Measurements from ENCODE around the gene ZNF532.
"Not testable (repeated sequence)": the region's sequence is repeated elsewhere in the genome, so short reads cannot be mapped to it uniquely, and the experiment has no call there.

The ZNF532 gene

GRCh38 chr18:58848685-58849084 lies 16.0 kb upstream of the ZNF532 start:
- Histone ChIP-seq H3K36me3 (ENCODE audit: control insufficient read depth, insufficient read depth, low read length) (no peaks in the 10 kb centered on the region), H3K4me3 (ENCODE audit: insufficient read depth, low read depth, low read length, poor library complexity, severe bottlenecking) (no peak overlapping the region), H3K27me3 (replicated peaks; ENCODE audit: control insufficient read depth, insufficient read depth, low read length, poor library complexity, severe bottlenecking) (peaks cover 18% of the 10 kb centered on the region), H3K4me1 (ENCODE audit: control insufficient read depth, insufficient read depth, low read length, poor library complexity, severe bottlenecking) (no peaks in the 10 kb centered on the region), H3K9me3 (ENCODE audit: control insufficient read depth, low read length) (no peaks in the 10 kb centered on the region), H3K27ac (ENCODE audit: insufficient read depth, low read length, poor library complexity, severe bottlenecking) (no peak overlapping the region)
- DNase-seq: no peak

DNA sequence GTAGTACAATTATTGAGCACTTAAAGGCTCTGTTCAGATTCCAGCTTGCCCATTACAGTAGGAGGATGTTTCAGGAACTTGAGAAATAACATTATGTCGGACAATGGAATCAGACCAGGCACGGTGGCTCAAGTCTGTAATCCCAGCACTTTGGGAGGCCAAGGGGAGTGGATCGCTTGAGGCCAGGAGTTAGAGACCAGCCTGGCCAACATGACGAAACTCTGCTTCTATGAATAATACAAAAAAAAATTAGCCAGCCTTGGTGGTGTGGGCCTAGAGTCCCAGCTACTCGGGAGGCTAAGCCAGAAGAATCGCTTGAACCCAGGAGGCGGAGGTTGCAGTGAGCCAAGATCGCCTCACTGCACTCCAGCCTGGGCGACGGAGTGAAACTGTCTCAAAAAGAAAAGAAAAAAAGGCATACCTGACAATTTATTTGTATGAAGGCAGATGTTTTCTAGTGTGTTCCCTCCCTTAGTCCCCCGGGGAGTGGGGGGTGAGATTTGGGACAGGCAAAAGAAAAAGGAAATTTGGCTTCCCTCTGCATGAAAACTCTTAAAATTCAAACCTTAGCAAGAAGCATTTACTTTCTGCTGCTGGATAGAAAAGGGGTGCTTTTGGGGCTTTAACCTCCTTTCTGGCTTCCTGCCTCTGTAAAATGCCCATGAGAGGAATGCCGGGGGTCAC lies 13.7 kb upstream of the ZNF532 start:
- Histone ChIP-seq H3K27ac (ENCODE audit: insufficient read depth, low read length, poor library complexity, severe bottlenecking) (no peak overlapping the region), H3K27me3 (replicated peaks; ENCODE audit: control insufficient read depth, insufficient read depth, low read length, poor library complexity, severe bottlenecking) (peaks cover 18% of the 10 kb centered on the region), H3K4me3 (ENCODE audit: insufficient read depth, low read depth, low read length, poor library complexity, severe bottlenecking) (no peak overlapping the region), H3K4me1 (ENCODE audit: control insufficient read depth, insufficient read depth, low read length, poor library complexity, severe bottlenecking) (no peaks in the 10 kb centered on the region), H3K36me3 (ENCODE audit: control insufficient read depth, insufficient read depth, low read length) (no peaks in the 10 kb centered on the region), H3K9me3 (ENCODE audit: control insufficient read depth, low read length) (no peaks in the 10 kb centered on the region)
- no peak for DNase-seq

GRCh38 chr18:58851856-58852255 lies 12.8 kb upstream of the ZNF532 start:
- no peak for DNase-seq
- H3K4me1 ChIP-seq (ENCODE audit: control insufficient read depth, insufficient read depth, low read length, poor library complexity, severe bottlenecking): no peaks in the 10 kb centered on the region
- H3K36me3 ChIP-seq (ENCODE audit: control insufficient read depth, insufficient read depth, low read length): no peaks in the 10 kb centered on the region
- no peaks in the 10 kb centered on the region for H3K9me3 ChIP-seq (ENCODE audit: control insufficient read depth, low read length)
- no peak overlapping the region for H3K4me3 ChIP-seq (ENCODE audit: insufficient read depth, low read depth, low read length, poor library complexity, severe bottlenecking)
- peaks cover 18% of the 10 kb centered on the region for H3K27me3 ChIP-seq (replicated peaks; ENCODE audit: control insufficient read depth, insufficient read depth, low read length, poor library complexity, severe bottlenecking)
- H3K27ac ChIP-seq (ENCODE audit: insufficient read depth, low read length, poor library complexity, severe bottlenecking): no peak overlapping the region

DNA sequence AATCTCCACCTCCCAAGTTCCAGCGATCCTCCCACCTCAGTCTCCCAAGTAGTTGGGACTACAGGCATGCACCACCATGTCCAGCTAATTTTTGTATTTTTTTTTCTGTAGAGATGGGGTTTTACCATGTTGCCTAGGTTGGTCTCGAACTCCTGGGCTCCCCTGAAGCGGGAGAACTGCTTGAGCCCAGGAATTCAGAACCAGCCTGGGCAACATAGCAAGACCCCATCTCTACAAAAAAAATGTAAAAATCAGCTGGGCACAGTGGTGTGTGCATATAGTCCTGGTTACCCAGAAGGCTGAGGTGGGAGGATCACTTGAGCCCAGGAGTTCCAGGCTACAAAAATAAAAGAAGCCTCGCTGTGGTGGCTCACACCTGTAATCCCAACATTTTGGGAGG lies 12.0 kb upstream of the ZNF532 start:
- Histone ChIP-seq H3K9me3 (ENCODE audit: control insufficient read depth, low read length) (no peaks in the 10 kb centered on the region), H3K27ac (ENCODE audit: insufficient read depth, low read length, poor library complexity, severe bottlenecking) (no peak overlapping the region), H3K36me3 (ENCODE audit: control insufficient read depth, insufficient read depth, low read length) (no peaks in the 10 kb centered on the region), H3K27me3 (replicated peaks; ENCODE audit: control insufficient read depth, insufficient read depth, low read length, poor library complexity, severe bottlenecking) (peaks cover 12% of the 10 kb centered on the region), H3K4me1 (ENCODE audit: control insufficient read depth, insufficient read depth, low read length, poor library complexity, severe bottlenecking) (no peaks in the 10 kb centered on the region), H3K4me3 (ENCODE audit: insufficient read depth, low read depth, low read length, poor library complexity, severe bottlenecking) (no peak overlapping the region)
- DNase-seq: no peak

GRCh38 chr18:58853561-58853960 lies 11.1 kb upstream of the ZNF532 start:
- H3K4me3 ChIP-seq (ENCODE audit: insufficient read depth, low read depth, low read length, poor library complexity, severe bottlenecking): no peak overlapping the region
- no peaks in the 10 kb centered on the region for H3K36me3 ChIP-seq (ENCODE audit: control insufficient read depth, insufficient read depth, low read length)
- no peak for DNase-seq
- H3K9me3 ChIP-seq (ENCODE audit: control insufficient read depth, low read length): no peaks in the 10 kb centered on the region
- H3K4me1 ChIP-seq (ENCODE audit: control insufficient read depth, insufficient read depth, low read length, poor library complexity, severe bottlenecking): no peaks in the 10 kb centered on the region
- H3K27me3 ChIP-seq (replicated peaks; ENCODE audit: control insufficient read depth, insufficient read depth, low read length, poor library complexity, severe bottlenecking): peaks cover 4% of the 10 kb centered on the region
- no peak overlapping the region for H3K27ac ChIP-seq (ENCODE audit: insufficient read depth, low read length, poor library complexity, severe bottlenecking)

DNA sequence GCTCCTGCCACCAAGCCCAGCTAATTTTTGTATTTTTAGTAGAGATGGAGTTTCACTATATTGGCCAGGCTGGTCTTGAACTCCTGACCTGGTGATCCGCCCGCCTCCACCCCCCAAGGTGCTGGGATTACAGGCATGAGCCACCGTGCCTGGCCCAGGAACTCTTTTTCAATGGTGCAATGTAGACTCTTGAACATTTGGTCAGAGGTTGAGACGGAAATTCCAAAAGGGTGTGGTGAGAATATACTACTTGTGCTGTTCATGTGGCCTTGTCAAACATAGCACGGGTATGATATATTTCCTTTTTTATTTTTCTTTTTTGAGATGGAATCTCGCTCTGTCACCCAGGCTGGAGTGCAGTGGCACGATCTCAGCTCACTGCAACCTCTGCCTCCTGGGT lies 9.2 kb upstream of the ZNF532 start:
- H3K27me3 ChIP-seq (replicated peaks; ENCODE audit: control insufficient read depth, insufficient read depth, low read length, poor library complexity, severe bottlenecking); H3K9me3 ChIP-seq (ENCODE audit: control insufficient read depth, low read length); DNase-seq; H3K4me1 ChIP-seq (ENCODE audit: control insufficient read depth, insufficient read depth, low read length, poor library complexity, severe bottlenecking); H3K4me3 ChIP-seq (ENCODE audit: insufficient read depth, low read depth, low read length, poor library complexity, severe bottlenecking); H3K27ac ChIP-seq (ENCODE audit: insufficient read depth, low read length, poor library complexity, severe bottlenecking); H3K36me3 ChIP-seq (ENCODE audit: control insufficient read depth, insufficient read depth, low read length): not testable (repeated sequence)

DNA sequence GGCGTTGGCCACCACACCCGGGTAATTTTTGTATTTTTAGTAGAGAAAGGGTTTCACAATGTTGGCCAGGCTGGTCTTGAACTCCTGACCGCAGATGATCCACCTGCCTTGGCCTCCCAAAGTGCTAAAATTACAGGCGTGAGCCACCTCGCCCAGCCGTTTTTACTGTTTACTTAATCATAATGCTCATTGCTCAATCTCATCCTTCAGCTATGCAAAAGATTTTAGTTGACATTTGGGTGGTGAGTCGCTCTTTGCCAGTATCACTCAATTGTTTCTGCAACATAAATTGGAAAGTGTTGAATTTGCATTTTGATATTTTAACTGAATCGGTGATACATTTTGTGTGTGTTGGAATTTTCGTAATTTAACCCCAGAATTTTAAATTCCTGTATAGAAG lies 7.8 kb upstream of the ZNF532 start:
- Histone ChIP-seq H3K9me3 (ENCODE audit: control insufficient read depth, low read length) (no peaks in the 10 kb centered on the region), H3K36me3 (ENCODE audit: control insufficient read depth, insufficient read depth, low read length) (no peaks in the 10 kb centered on the region), H3K27me3 (replicated peaks; ENCODE audit: control insufficient read depth, insufficient read depth, low read length, poor library complexity, severe bottlenecking) (no peaks in the 10 kb centered on the region), H3K4me3 (ENCODE audit: insufficient read depth, low read depth, low read length, poor library complexity, severe bottlenecking) (no peak overlapping the region), H3K27ac (ENCODE audit: insufficient read depth, low read length, poor library complexity, severe bottlenecking) (no peak overlapping the region), H3K4me1 (ENCODE audit: control insufficient read depth, insufficient read depth, low read length, poor library complexity, severe bottlenecking) (no peaks in the 10 kb centered on the region)
- DNase-seq: no peak

DNA sequence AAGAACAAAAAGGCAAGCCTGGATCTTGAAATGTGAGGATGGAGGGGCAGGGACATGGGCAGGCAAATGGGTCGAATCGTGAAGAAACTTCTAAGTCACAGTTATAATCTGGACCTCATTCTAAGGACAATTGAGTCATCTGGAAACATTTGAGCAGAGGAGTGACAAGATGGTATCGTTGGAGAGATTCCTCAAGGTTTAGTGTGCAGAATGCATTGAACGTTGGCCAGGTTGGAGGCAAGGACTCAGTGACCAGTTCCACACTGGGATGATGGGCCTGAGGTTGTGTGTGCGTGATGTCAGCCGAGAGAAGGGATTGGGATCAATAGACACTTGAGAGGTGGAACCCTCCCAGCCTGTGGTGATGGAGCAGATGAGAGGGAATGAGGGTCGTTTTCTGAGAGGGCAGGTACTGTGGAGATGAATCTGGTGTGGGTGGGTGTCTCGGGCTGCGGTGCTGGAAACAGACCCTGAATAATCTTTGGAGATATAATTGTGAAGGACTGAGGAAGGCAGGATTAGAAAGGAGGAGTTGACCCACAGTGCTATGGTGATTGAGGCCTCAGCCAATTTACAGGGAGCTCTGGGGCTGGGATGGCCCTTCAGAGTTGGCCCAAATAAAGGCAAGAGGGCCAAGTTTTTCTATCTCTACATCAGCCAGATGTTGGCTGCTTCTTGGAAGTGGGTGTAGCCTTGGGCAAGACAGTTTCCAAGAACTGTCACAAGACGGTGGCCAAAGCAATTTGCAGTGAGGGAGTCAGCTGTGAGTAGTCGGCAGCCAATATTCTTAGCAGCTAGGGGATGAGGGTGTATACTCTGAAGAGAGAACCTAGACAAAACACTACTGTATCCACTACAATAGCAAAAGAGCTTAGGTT lies 5.8 kb upstream of the ZNF532 start:
- no peak for DNase-seq
- Histone ChIP-seq H3K4me3 (ENCODE audit: insufficient read depth, low read depth, low read length, poor library complexity, severe bottlenecking) (no peak overlapping the region), H3K27ac (ENCODE audit: insufficient read depth, low read length, poor library complexity, severe bottlenecking) (no peak overlapping the region), H3K27me3 (replicated peaks; ENCODE audit: control insufficient read depth, insufficient read depth, low read length, poor library complexity, severe bottlenecking) (no peaks in the 10 kb centered on the region), H3K36me3 (ENCODE audit: control insufficient read depth, insufficient read depth, low read length) (no peaks in the 10 kb centered on the region), H3K4me1 (ENCODE audit: control insufficient read depth, insufficient read depth, low read length, poor library complexity, severe bottlenecking) (no peaks in the 10 kb centered on the region), H3K9me3 (ENCODE audit: control insufficient read depth, low read length) (no peaks in the 10 kb centered on the region)

DNA sequence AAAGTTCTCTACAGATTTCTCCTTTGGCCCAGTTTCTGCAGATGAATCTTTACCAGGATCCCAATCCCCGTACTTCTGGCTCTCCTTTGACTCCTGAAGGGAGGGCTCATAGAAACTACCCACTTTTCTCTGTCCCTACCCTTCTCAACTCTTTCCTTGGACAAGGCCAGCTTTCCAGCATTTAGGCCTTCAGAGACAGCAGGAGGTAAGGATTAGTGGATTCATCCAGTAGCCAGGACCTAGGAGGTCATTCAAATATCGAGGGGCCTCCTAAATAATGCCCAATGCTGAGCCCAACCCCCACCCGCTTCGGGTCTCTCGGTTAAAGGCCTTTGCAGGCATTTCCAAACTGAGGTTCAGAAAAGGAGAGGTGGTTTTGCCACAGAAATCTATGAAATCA lies 4.8 kb upstream of the ZNF532 start:
- Histone ChIP-seq H3K9me3 (ENCODE audit: control insufficient read depth, low read length) (no peaks in the 10 kb centered on the region), H3K27me3 (replicated peaks; ENCODE audit: control insufficient read depth, insufficient read depth, low read length, poor library complexity, severe bottlenecking) (peaks cover 3% of the 10 kb centered on the region), H3K36me3 (ENCODE audit: control insufficient read depth, insufficient read depth, low read length) (no peaks in the 10 kb centered on the region), H3K4me1 (ENCODE audit: control insufficient read depth, insufficient read depth, low read length, poor library complexity, severe bottlenecking) (no peaks in the 10 kb centered on the region), H3K4me3 (ENCODE audit: insufficient read depth, low read depth, low read length, poor library complexity, severe bottlenecking) (no peak overlapping the region), H3K27ac (ENCODE audit: insufficient read depth, low read length, poor library complexity, severe bottlenecking) (no peak overlapping the region)
- DNase-seq: no peak

DNA sequence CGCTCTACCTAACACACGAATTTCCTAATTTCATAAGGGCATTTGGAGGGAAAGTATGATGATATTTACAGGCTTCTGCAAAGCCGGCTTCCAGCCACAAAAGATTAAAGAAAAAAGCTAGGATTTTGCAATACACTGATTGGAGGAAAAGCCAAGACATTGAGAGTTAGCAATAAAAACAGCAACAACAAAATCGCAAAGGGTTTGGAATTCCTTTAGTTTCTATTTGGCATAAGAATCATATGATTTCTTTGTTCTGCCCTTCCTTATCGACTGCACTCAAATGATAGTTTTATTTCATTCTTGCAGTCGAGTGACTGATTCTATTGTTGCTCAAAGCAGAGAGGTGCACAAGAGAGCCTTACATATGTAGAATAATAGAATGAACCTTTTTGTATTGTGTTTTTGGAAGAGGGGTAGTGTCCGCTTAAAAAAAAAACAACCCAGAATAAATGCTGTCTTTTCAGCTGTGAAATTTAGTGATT lies 3.9 kb upstream of the ZNF532 start:
- H3K9me3 ChIP-seq (ENCODE audit: control insufficient read depth, low read length): no peaks in the 10 kb centered on the region
- no peak overlapping the region for H3K4me3 ChIP-seq (ENCODE audit: insufficient read depth, low read depth, low read length, poor library complexity, severe bottlenecking)
- no peaks in the 10 kb centered on the region for H3K4me1 ChIP-seq (ENCODE audit: control insufficient read depth, insufficient read depth, low read length, poor library complexity, severe bottlenecking)
- no peak overlapping the region for H3K27ac ChIP-seq (ENCODE audit: insufficient read depth, low read length, poor library complexity, severe bottlenecking)
- H3K36me3 ChIP-seq (ENCODE audit: control insufficient read depth, insufficient read depth, low read length): no peaks in the 10 kb centered on the region
- DNase-seq: no peak
- H3K27me3 ChIP-seq (replicated peaks; ENCODE audit: control insufficient read depth, insufficient read depth, low read length, poor library complexity, severe bottlenecking): peaks cover 3% of the 10 kb centered on the region
